ENCODE data around the gene ODAD4. TPM values are rescaled to one million over a fixed set of nuclear protein-coding genes. Genes with fewer than 3 reads are reported as not detected.

ODAD4 gene
- total and polyA plus RNA-seq, 2 of the 4 experiments (the other 2 are of a cell fraction), result 0.38 to 0.54 TPM

DNA sequence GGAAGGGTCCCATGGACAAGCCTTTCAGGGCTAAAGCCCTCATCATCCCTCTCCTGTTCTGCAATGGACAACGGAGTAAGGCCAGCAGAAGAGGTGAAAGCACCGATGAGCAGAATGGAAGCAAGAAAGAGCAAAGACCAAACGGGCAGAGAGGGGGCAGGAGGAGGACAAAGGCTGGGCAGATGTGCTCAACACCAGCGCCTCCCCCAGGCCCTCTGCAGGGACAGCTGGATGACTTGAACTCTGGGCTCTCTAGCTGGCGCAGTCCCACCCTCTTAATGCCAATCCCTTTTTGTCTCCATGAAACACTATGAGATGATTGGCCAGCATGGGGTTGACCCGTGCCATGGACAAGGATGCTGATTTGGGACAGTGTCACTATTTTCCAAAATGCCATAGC is 33.7 kb upstream of the ODAD4 start:
- Histone ChIP-seq H3K4me3 (ENCODE audit: insufficient read depth, low read depth, low read length) (no peak overlapping the region), H2BK15ac (ENCODE audit: low read depth, low read length) (no peak overlapping the region), H3K9me1 (ENCODE audit: insufficient read depth, low read length) (peaks cover 19% of the 10 kb centered on the region), H4K8ac (ENCODE audit: low read depth in 2 of 2, low read length in 2 of 2) (no peak overlapping the region), H3K4ac (ENCODE audit: low read depth, low read length) (no peak overlapping the region), H3K27me3 (ENCODE audit: control insufficient read depth, insufficient read depth, low read length) (no peaks in the 10 kb centered on the region), H3K4me2 (ENCODE audit: low read depth, low read length) (no peak overlapping the region), H4K5ac (ENCODE audit: low read depth, low read length) (no peak overlapping the region), H3K14ac (replicated peaks; ENCODE audit: low read depth, low read length) (no peak overlapping the region), H2AFZ (replicated peaks; ENCODE audit: low read length, poor library complexity) (no peak overlapping the region), H3K9me3 (ENCODE audit: control insufficient read depth, insufficient read depth, low read length) (no peaks in the 10 kb centered on the region), H2BK120ac (ENCODE audit: low read depth, low read length) (no peak overlapping the region), H3K56ac (ENCODE audit: extremely low read depth, insufficient read depth, low read length) (no peak overlapping the region), H3K18ac (ENCODE audit: low read depth, low read length) (no peak overlapping the region), H3K4me1 (ENCODE audit: control insufficient read depth, insufficient read depth, low read length) (peaks cover 18% of the 10 kb centered on the region), H2AK9ac (replicated peaks; ENCODE audit: low read depth, low read length, poor library complexity) (no peak overlapping the region), H3K27ac (ENCODE audit: insufficient read depth, low read length) (peak overlapping the region; percentile 7; the same call in 1 of the 2 replicates), H2BK20ac (ENCODE audit: low read depth, low read length) (no peak overlapping the region), H3K36me3 (ENCODE audit: control insufficient read depth, insufficient read depth, low read length) (peaks cover 78% of the 10 kb centered on the region), H3K23ac (ENCODE audit: low read depth, low read length) (no peak overlapping the region), H4K20me1 (ENCODE audit: insufficient read depth, low read length) (peaks cover 47% of the 10 kb centered on the region), H2BK5ac (ENCODE audit: low read depth, low read length, poor library complexity, severe bottlenecking) (no peak overlapping the region), H4K91ac (ENCODE audit: insufficient read depth, low read depth, low read length) (no peak overlapping the region), H2AK5ac (ENCODE audit: low read depth, low read length) (no peak overlapping the region), H3K9ac (ENCODE audit: low read depth, low read length) (no peak overlapping the region), H3K79me1 (ENCODE audit: low read depth in 1 of 2, low read length in 2 of 2) (peaks cover 22 to 77% of the 10 kb centered on the region in 2 experiments)
- ATAC-seq (ENCODE audit: low read depth) (no peak), DNase-seq (no peak)
- CTCF ChIA-PET, result no interaction called here
- in situ Hi-C loops (cut with MboI; ENCODE audit: low sequenced_read_pairs) (no loop called here), intact Hi-C loops (cut with micrococcal nuclease) (no loop called here), dilution Hi-C loops (cut with HindIII; ENCODE audit: low sequenced_read_pairs, unreplicated experiment) (no loop called here)
- BruUV-seq (replicated peaks), result no TSS peak
- WGBS, 2 experiments (ENCODE audit: extremely low coverage in 2 of 2, insufficient read length in 1 of 2), result 90% methylated on average over 2 of the region's 6 CpGs; no CpG with 5 or more reads in 1 of the 2 experiments
- no peak for TF ChIP-seq MAFK (IDR thresholded peaks at IDR 0.05; ENCODE audit: low read depth, low read length)
- TF ChIP-seq MXI1 (IDR thresholded peaks at IDR 0.05; ENCODE audit: borderline replicate concordance, low read depth, low read length), result no peak
- no peak for TF ChIP-seq MAZ (IDR thresholded peaks at IDR 0.05; ENCODE audit: borderline replicate concordance, low read depth, low read length)
- no peak for TF ChIP-seq POLR2A (IDR thresholded peaks at IDR 0.05; ENCODE audit: low read depth, low read length)
- TF ChIP-seq ELK1 (IDR thresholded peaks at IDR 0.05; ENCODE audit: borderline replicate concordance, low read depth, low read length), result no peak
- TF ChIP-seq, protein P1, sequence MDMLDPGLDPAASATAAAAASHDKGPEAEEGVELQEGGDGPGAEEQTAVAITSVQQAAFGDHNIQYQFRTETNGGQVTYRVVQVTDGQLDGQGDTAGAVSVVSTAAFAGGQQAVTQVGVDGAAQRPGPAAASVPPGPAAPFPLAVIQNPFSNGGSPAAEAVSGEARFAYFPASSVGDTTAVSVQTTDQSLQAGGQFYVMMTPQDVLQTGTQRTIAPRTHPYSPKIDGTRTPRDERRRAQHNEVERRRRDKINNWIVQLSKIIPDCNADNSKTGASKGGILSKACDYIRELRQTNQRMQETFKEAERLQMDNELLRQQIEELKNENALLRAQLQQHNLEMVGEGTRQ (IDR thresholded peaks at IDR 0.05; ENCODE audit: low read depth, low read length), result no peak
- no peak for TF ChIP-seq CTCF (conservative IDR thresholded peaks at IDR 0.05; ENCODE audit: low read depth, low read length)
- TF ChIP-seq RCOR1 (IDR thresholded peaks at IDR 0.05; ENCODE audit: insufficient replicate concordance, low read length), result no peak
- TF ChIP-seq FOS (IDR thresholded peaks at IDR 0.05; ENCODE audit: low read depth, low read length), result no peak
- TF ChIP-seq BHLHE40 (IDR thresholded peaks at IDR 0.05; ENCODE audit: low read depth, low read length), result no peak
- no peak for TF ChIP-seq RAD21 (IDR thresholded peaks at IDR 0.05; ENCODE audit: low read length)
- POLR2A ChIA-PET (ENCODE audit: unreplicated experiment), result no interaction called here
